HEK293 (cell line): ENCODE data around the gene ROR2.

Experiments
- CTCF ChIA-PET: fragments of 350-600 bp; formaldehyde crosslinking; extraction: SDS; loops from one replicate; lab custom pipeline; 2021; ENCODE audit warnings: antibody characterized with exemption; lab: Yijun Ruan, JAX
- POLR2A ChIA-PET: fragments of 300-600 bp; formaldehyde crosslinking; extraction: SDS; loops from one replicate; lab custom pipeline; 2020; ENCODE audit warnings: antibody characterized with exemption, inconsistent platforms; lab: Yijun Ruan, JAX
- H3K27ac ChIP-seq: fragments of 200-500 bp; sonication (Bioruptor generic); 2 replicates; pipeline ENCODE4 v1.5.1; 2014; ENCODE audit warnings: low read depth, low read length, control low read depth, inconsistent platforms; ENCODE audit errors: extremely low read depth
- H3K36me3 ChIP-seq, 2 experiments: fragments of 200-500 bp in 1 of 2; sonication (Bioruptor generic) in 1 of 2; 1 replicate in 1 of 2; 2 replicates in 1 of 2; pipeline ENCODE4 v1.5.1; 2014 to 2017; ENCODE audit warnings: inconsistent platforms in 2 of 2, low read length in 2 of 2; ENCODE audit not compliant: control insufficient read depth in 2 of 2, insufficient read depth in 1 of 2
- H3K4me1 ChIP-seq: fragments of 200-500 bp; sonication (Bioruptor generic); 2 replicates; pipeline ENCODE4 v1.5.1; 2014; ENCODE audit warnings: mild to moderate bottlenecking, low read length, inconsistent platforms; ENCODE audit not compliant: control insufficient read depth, insufficient read depth
- H3K4me3 ChIP-seq: 2 replicates; pipeline ENCODE4 v1.5.1; 2011; ENCODE audit warnings: low read depth, mild to moderate bottlenecking, control low read depth, low read length, moderate library complexity
- H3K9me3 ChIP-seq: fragments of 200-500 bp; sonication (Bioruptor generic); 2 replicates; pipeline ENCODE4 v1.5.1; 2014; ENCODE audit warnings: low read depth, low read length, inconsistent platforms; ENCODE audit not compliant: control insufficient read depth, insufficient read depth
- HOXD13 ChIP-seq: sonication (generic); formaldehyde crosslinking; IDR thresholded peaks from 2 replicates; pipeline ENCODE4 v1.8.0; 2022; ENCODE audit warnings: missing genetic modification reagents, borderline replicate concordance
- SCRT2 ChIP-seq: fragments of 450-650 bp; formaldehyde crosslinking; IDR thresholded peaks from 2 replicates; pipeline ENCODE4 v1.5.1; 2016; ENCODE audit warnings: missing biosample characterization, missing genetic modification characterization
- SP7 ChIP-seq: fragments of 450-650 bp; formaldehyde crosslinking; IDR thresholded peaks from 2 replicates; pipeline ENCODE4 v1.5.1; 2016; ENCODE audit warnings: missing biosample characterization, missing genetic modification characterization
- YY2 ChIP-seq: fragments of 450-650 bp; formaldehyde crosslinking; IDR thresholded peaks from 2 replicates; pipeline ENCODE4 v1.5.1; 2016; ENCODE audit warnings: missing biosample characterization, missing genetic modification characterization
- ZBTB20 ChIP-seq: fragments of 450-650 bp; formaldehyde crosslinking; IDR thresholded peaks from 2 replicates; pipeline ENCODE4 v1.5.1; 2016; ENCODE audit warnings: missing biosample characterization, missing genetic modification characterization
- ZNF112 ChIP-seq: fragments of 450-650 bp; formaldehyde crosslinking; IDR thresholded peaks from 2 replicates; pipeline ENCODE4 v1.5.0; 2017; ENCODE audit warnings: missing biosample characterization, missing genetic modification characterization
- ZNF16 ChIP-seq: fragments of 450-650 bp; formaldehyde crosslinking; IDR thresholded peaks from 2 replicates; pipeline ENCODE4 v1.5.1; 2016; ENCODE audit warnings: low read depth, missing biosample characterization, missing genetic modification characterization
- ZNF211 ChIP-seq: fragments of 450-650 bp; formaldehyde crosslinking; IDR thresholded peaks from 2 replicates; pipeline ENCODE4 v1.5.1; 2016; ENCODE audit warnings: low read depth, missing biosample characterization, missing genetic modification characterization
- ZNF266 ChIP-seq: fragments of 450-650 bp; formaldehyde crosslinking; IDR thresholded peaks from 2 replicates; pipeline ENCODE4 v1.5.1; 2016; ENCODE audit warnings: missing biosample characterization, missing genetic modification characterization, low read depth
- ZNF37A ChIP-seq: fragments of 450-650 bp; IDR thresholded peaks from 2 replicates; pipeline ENCODE4 v1.5.1; 2018; ENCODE audit warnings: missing biosample characterization, missing genetic modification characterization
- ZNF501 ChIP-seq: fragments of 450-650 bp; formaldehyde crosslinking; IDR thresholded peaks from 2 replicates; pipeline ENCODE4 v1.5.1; 2016; ENCODE audit warnings: missing biosample characterization, missing genetic modification characterization
- ZNF529 ChIP-seq: fragments of 450-650 bp; formaldehyde crosslinking; IDR thresholded peaks from 2 replicates; pipeline ENCODE4 v1.5.1; 2017; ENCODE audit warnings: missing genetic modification characterization, missing biosample characterization; ENCODE audit not compliant: insufficient replicate concordance
- ZNF530 ChIP-seq: fragments of 450-650 bp; formaldehyde crosslinking; IDR thresholded peaks from 2 replicates; pipeline ENCODE4 v1.5.1; 2016; ENCODE audit warnings: low read depth, missing biosample characterization, missing genetic modification characterization
- ZNF560 ChIP-seq: fragments of 450-650 bp; formaldehyde crosslinking; IDR thresholded peaks from 2 replicates; pipeline ENCODE4 v1.5.1; 2017; ENCODE audit warnings: missing biosample characterization, missing genetic modification characterization, borderline replicate concordance
- ZNF623 ChIP-seq: fragments of 450-650 bp; formaldehyde crosslinking; IDR thresholded peaks from 2 replicates; pipeline ENCODE4 v1.5.1; 2016; ENCODE audit warnings: missing biosample characterization, missing genetic modification characterization
- ZNF701 ChIP-seq: fragments of 450-650 bp; formaldehyde crosslinking; IDR thresholded peaks from 2 replicates; pipeline ENCODE4 v1.5.1; 2016; ENCODE audit warnings: missing biosample characterization, missing genetic modification characterization
- ZXDB ChIP-seq: fragments of 450-650 bp; formaldehyde crosslinking; IDR thresholded peaks from 2 replicates; pipeline ENCODE4 v1.5.1; 2016; ENCODE audit warnings: missing biosample characterization, missing genetic modification characterization
- TF ChIP-seq, protein P1 (sequence below): fragments of 450-650 bp; formaldehyde crosslinking; IDR thresholded peaks from 2 replicates; pipeline ENCODE4 v1.5.1; 2016; ENCODE audit warnings: missing biosample characterization, missing genetic modification characterization
- TF ChIP-seq, protein P2 (sequence below): fragments of 450-650 bp; formaldehyde crosslinking; IDR thresholded peaks from 2 replicates; pipeline ENCODE4 v1.5.1; 2016; ENCODE audit warnings: missing biosample characterization, missing genetic modification characterization
- TF ChIP-seq, protein P3 (sequence below): fragments of 450-650 bp; formaldehyde crosslinking; optimal IDR thresholded peaks from 2 replicates; pipeline ENCODE3; 2016; ENCODE audit warnings: missing biosample characterization, mild to moderate bottlenecking, missing genetic modification characterization
- TF ChIP-seq, protein P4 (sequence below): fragments of 450-650 bp; formaldehyde crosslinking; IDR thresholded peaks from 2 replicates; pipeline ENCODE4 v1.5.1; 2016; ENCODE audit warnings: missing biosample characterization, missing genetic modification characterization
- TF ChIP-seq, protein P5 (sequence below): fragments of 450-650 bp; formaldehyde crosslinking; IDR thresholded peaks from 2 replicates; pipeline ENCODE4 v1.5.1; 2016; ENCODE audit warnings: missing biosample characterization, missing genetic modification characterization

The ROR2 gene

DNA sequence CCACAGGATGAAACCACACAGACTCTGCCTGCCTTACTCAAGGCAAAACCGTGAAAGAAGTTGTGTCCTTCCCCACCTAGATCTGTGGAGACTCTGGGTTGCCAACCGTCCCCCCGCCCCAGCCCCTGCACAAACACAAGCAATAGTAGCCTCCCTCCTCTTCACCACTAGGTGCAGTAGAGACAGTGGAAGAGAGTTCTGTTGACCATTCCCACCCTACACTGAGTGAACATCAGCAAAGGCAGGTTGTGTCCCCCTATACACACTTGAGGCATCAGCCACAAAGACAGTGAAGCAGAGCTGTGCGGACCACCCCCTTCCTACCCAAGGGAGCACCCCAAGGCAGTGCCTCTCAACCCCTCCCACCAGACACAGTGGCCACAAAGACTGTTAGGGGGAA, 302.7 kb downstream of the ROR2 start (continued):
- TF ChIP-seq, protein P1, sequence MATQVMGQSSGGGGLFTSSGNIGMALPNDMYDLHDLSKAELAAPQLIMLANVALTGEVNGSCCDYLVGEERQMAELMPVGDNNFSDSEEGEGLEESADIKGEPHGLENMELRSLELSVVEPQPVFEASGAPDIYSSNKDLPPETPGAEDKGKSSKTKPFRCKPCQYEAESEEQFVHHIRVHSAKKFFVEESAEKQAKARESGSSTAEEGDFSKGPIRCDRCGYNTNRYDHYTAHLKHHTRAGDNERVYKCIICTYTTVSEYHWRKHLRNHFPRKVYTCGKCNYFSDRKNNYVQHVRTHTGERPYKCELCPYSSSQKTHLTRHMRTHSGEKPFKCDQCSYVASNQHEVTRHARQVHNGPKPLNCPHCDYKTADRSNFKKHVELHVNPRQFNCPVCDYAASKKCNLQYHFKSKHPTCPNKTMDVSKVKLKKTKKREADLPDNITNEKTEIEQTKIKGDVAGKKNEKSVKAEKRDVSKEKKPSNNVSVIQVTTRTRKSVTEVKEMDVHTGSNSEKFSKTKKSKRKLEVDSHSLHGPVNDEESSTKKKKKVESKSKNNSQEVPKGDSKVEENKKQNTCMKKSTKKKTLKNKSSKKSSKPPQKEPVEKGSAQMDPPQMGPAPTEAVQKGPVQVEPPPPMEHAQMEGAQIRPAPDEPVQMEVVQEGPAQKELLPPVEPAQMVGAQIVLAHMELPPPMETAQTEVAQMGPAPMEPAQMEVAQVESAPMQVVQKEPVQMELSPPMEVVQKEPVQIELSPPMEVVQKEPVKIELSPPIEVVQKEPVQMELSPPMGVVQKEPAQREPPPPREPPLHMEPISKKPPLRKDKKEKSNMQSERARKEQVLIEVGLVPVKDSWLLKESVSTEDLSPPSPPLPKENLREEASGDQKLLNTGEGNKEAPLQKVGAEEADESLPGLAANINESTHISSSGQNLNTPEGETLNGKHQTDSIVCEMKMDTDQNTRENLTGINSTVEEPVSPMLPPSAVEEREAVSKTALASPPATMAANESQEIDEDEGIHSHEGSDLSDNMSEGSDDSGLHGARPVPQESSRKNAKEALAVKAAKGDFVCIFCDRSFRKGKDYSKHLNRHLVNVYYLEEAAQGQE (tag by site-specific recombination) = no peak
- TF ChIP-seq ZNF16 (tag by site-specific recombination) = no peak
- no peak for TF ChIP-seq SCRT2 (tag by site-specific recombination)
- no peak for TF ChIP-seq ZNF530 (tag by site-specific recombination)
- no peak for TF ChIP-seq ZNF623 (tag by site-specific recombination)
- TF ChIP-seq ZXDB (tag by site-specific recombination) = no peak
- no peak for TF ChIP-seq ZNF501 (tag by site-specific recombination)
- no peak for TF ChIP-seq YY2 (tag by site-specific recombination)
- TF ChIP-seq ZNF112 (tag by site-specific recombination) = no peak
- TF ChIP-seq, protein P2, sequence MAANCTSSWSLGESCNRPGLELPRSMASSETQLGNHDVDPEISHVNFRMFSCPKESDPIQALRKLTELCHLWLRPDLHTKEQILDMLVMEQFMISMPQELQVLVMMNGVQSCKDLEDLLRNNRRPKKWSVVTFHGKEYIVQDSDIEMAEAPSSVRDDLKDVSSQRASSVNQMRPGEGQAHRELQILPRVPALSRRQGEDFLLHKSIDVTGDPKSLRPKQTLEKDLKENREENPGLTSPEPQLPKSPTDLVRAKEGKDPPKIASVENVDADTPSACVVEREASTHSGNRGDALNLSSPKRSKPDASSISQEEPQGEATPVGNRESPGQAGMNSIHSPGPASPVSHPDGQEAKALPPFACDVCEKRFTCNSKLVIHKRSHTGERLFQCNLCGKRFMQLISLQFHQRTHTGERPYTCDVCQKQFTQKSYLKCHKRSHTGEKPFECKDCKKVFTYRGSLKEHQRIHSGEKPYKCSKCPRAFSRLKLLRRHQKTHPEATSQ (tag by site-specific recombination) = no peak
- TF ChIP-seq ZNF529 (tag by site-specific recombination) = no peak
- no peak for TF ChIP-seq HOXD13 (CRISPR knock-in tag)
- TF ChIP-seq, protein P3, sequence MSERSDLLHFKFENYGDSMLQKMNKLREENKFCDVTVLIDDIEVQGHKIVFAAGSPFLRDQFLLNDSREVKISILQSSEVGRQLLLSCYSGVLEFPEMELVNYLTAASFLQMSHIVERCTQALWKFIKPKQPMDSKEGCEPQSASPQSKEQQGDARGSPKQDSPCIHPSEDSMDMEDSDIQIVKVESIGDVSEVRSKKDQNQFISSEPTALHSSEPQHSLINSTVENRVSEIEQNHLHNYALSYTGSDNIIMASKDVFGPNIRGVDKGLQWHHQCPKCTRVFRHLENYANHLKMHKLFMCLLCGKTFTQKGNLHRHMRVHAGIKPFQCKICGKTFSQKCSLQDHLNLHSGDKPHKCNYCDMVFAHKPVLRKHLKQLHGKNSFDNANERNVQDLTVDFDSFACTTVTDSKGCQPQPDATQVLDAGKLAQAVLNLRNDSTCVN (tag by site-specific recombination) = no peak

DNA sequence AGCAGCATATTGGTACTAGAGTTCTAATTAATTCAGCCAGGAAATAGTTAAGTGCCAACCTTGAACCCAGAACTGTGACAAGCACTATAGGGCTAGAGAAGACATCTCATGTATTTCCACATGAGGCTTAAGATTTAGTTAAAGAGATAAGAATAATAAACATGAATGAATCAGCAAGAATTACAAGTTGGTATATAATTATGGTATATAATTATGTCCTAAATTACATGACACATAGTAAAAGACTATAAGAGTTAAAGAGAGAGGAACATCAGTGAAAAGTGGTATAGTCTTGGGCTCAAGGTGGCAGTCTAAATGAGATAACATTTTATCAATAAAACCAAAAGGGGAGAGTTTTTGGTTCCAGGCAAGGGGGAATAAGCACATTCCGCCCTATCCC, 303.3 kb downstream of the ROR2 start:
- POLR2A ChIA-PET = no interaction called here

More for the DNA sequence above, 303.3 kb downstream of the ROR2 start:
- TF ChIP-seq SP7 (tag by site-specific recombination) (peak; percentile 56; the same call in 1 of the 2 replicates), ZNF266 (tag by site-specific recombination) (no peak), ZNF37A (tag by site-specific recombination) (no peak), ZNF701 (tag by site-specific recombination) (no peak), ZNF211 (tag by site-specific recombination) (peak; percentile 52; the same call in 1 of the 2 replicates), HOXD13 (CRISPR knock-in tag) (no peak), ZBTB20 (no peak), ZNF560 (tag by site-specific recombination) (no peak)
- TF ChIP-seq, protein P4, sequence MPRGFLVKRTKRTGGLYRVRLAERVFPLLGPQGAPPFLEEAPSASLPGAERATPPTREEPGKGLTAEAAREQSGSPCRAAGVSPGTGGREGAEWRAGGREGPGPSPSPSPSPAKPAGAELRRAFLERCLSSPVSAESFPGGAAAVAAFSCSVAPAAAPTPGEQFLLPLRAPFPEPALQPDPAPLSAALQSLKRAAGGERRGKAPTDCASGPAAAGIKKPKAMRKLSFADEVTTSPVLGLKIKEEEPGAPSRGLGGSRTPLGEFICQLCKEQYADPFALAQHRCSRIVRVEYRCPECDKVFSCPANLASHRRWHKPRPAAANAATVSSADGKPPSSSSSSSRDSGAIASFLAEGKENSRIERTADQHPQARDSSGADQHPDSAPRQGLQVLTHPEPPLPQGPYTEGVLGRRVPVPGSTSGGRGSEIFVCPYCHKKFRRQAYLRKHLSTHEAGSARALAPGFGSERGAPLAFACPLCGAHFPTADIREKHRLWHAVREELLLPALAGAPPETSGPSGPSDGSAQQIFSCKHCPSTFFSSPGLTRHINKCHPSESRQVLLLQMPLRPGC (tag by site-specific recombination) = no peak
- TF ChIP-seq, protein P5, sequence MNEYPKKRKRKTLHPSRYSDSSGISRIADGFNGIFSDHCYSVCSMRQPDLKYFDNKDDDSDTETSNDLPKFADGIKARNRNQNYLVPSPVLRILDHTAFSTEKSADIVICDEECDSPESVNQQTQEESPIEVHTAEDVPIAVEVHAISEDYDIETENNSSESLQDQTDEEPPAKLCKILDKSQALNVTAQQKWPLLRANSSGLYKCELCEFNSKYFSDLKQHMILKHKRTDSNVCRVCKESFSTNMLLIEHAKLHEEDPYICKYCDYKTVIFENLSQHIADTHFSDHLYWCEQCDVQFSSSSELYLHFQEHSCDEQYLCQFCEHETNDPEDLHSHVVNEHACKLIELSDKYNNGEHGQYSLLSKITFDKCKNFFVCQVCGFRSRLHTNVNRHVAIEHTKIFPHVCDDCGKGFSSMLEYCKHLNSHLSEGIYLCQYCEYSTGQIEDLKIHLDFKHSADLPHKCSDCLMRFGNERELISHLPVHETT (tag by site-specific recombination) = no peak
- TF ChIP-seq, all 188 proteins: peak for 2
- CTCF ChIA-PET = interaction anchor here (0.7 to 1.2 kb wide), 2 partner anchors 12 to 18 kb away, joined by 4 to 7 read pairs; no protein-coding TSS in a partner anchor
- no peak overlapping the region for H3K4me3 ChIP-seq
- no peaks in the 10 kb centered on the region for H3K4me1 ChIP-seq
- H3K36me3 ChIP-seq = no peaks in the 10 kb centered on the region
- H3K9me3 ChIP-seq = no peaks in the 10 kb centered on the region
- H3K27ac ChIP-seq = no peak overlapping the region
